NCI-H510A (cell line): ENCODE results near the gene GRIN3B.

Experiments used
- DNase-seq: peaks from one replicate; lab custom pipeline; 2025; lab: John Stamatoyannopoulos, UW

GRIN3B gene

GRCh38 chr19:1041835-1042685, 41.8 kb downstream of the GRIN3B start:
- no peak for DNase-seq

- DNase-seq: no peak
Observed at GRCh38 chr19:1042689-1043511, 42.7 kb downstream of the GRIN3B start.

GRCh38 chr19:1045247-1045603, 45.0 kb downstream of the GRIN3B start:
- no peak for DNase-seq

GRCh38 chr19:1046117-1046626, 46.0 kb downstream of the GRIN3B start:
- no peak for DNase-seq

GRCh38 chr19:1046836-1047695, 46.8 kb downstream of the GRIN3B start:
- DNase-seq: no peak

- no peak for DNase-seq
Observed at GRCh38 chr19:1047696-1048147, 47.5 kb downstream of the GRIN3B start.

- DNase-seq: no peak
Observed at GRCh38 chr19:1049106-1049505, 48.9 kb downstream of the GRIN3B start.

- no peak for DNase-seq
Observed at GRCh38 chr19:1049800-1050199, 49.6 kb downstream of the GRIN3B start.

- no peak for DNase-seq
Observed at GRCh38 chr19:1050989-1051788, 51.0 kb downstream of the GRIN3B start.

GRCh38 chr19:1051791-1052190, 51.6 kb downstream of the GRIN3B start:
- no peak for DNase-seq

- DNase-seq: no peak
Observed at GRCh38 chr19:1052349-1052975, 52.2 kb downstream of the GRIN3B start.

- DNase-seq: no peak
Observed at GRCh38 chr19:1053176-1054101, 53.2 kb downstream of the GRIN3B start.

- no peak for DNase-seq
Observed at GRCh38 chr19:1054102-1055027, 54.1 kb downstream of the GRIN3B start.

- no peak for DNase-seq
Observed at GRCh38 chr19:1055028-1055425, 54.8 kb downstream of the GRIN3B start.

- DNase-seq: no peak
Observed at GRCh38 chr19:1055886-1056620, 55.8 kb downstream of the GRIN3B start.

- DNase-seq: no peak
Observed at GRCh38 chr19:1057176-1057855, 57.1 kb downstream of the GRIN3B start.

GRCh38 chr19:1058112-1058511, 57.9 kb downstream of the GRIN3B start:
- no peak for DNase-seq
